GM23248 (cell line): ENCODE measurements around the gene PCMTD2. TPM values are rescaled to one million over a fixed set of nuclear protein-coding genes. Genes with fewer than 3 reads are reported as not detected.

Source experiments
- DNase-seq: peaks from one replicate; pipeline ENCODE4 v3.0.0-alpha.2; 2015
- H2AFZ ChIP-seq: fragments of 200-600 bp; sonication (generic); 2 replicates; pipeline ENCODE4 v1.6.1; 2016; ENCODE audit warnings: antibody characterized with exemption
- H3F3A ChIP-seq: fragments of 200-600 bp; sonication (generic); 2 replicates; pipeline ENCODE4 v1.6.1; 2016; ENCODE audit warnings: mild to moderate bottlenecking, antibody characterized with exemption, mixed run types; ENCODE audit not compliant: insufficient read depth
- H3K27ac ChIP-seq: fragments of 200-600 bp; sonication (generic); 2 replicates; pipeline ENCODE4 v1.5.1; 2016; ENCODE audit warnings: mild to moderate bottlenecking
- H3K27me3 ChIP-seq: fragments of 200-600 bp; sonication (generic); replicated peaks from 2 replicates; pipeline ENCODE4 v1.6.1; 2016; ENCODE audit warnings: mild to moderate bottlenecking; ENCODE audit not compliant: insufficient read depth
- H3K36me3 ChIP-seq: fragments of 200-600 bp; sonication (generic); 2 replicates; pipeline ENCODE4 v1.6.1; 2016; ENCODE audit warnings: low read depth, mild to moderate bottlenecking
- H3K4me1 ChIP-seq: fragments of 200-600 bp; sonication (generic); 2 replicates; pipeline ENCODE4 v1.6.1; 2016; ENCODE audit warnings: mild to moderate bottlenecking; ENCODE audit not compliant: insufficient read depth
- H3K4me2 ChIP-seq: fragments of 200-600 bp; sonication (generic); one replicate; pipeline ENCODE4 v1.6.1; 2016; ENCODE audit warnings: mild to moderate bottlenecking; ENCODE audit not compliant: unreplicated experiment
- H3K4me3 ChIP-seq: fragments of 200-600 bp; sonication (generic); 2 replicates; pipeline ENCODE4 v1.5.1; 2016; ENCODE audit warnings: mild to moderate bottlenecking
- H3K79me2 ChIP-seq: fragments of 200-600 bp; sonication (generic); 2 replicates; pipeline ENCODE4 v1.6.1; 2016; ENCODE audit warnings: mild to moderate bottlenecking; ENCODE audit not compliant: insufficient read depth
- H3K9ac ChIP-seq: fragments of 200-600 bp; sonication (generic); 2 replicates; pipeline ENCODE4 v1.6.1; 2016; ENCODE audit warnings: mild to moderate bottlenecking
- H3K9me2 ChIP-seq: fragments of 200-600 bp; sonication (generic); 2 replicates; pipeline ENCODE4 v1.6.1; 2016; ENCODE audit warnings: mixed run types, mild to moderate bottlenecking, moderate library complexity; ENCODE audit not compliant: insufficient read depth
- H3K9me3 ChIP-seq: fragments of 200-600 bp; sonication (generic); one replicate; pipeline ENCODE4 v1.6.1; 2017; ENCODE audit warnings: low read depth
- H4K20me1 ChIP-seq: fragments of 200-600 bp; sonication (generic); 2 replicates; pipeline ENCODE4 v1.6.0; 2016; ENCODE audit not compliant: insufficient read depth
- EZH2 ChIP-seq: fragments of 200-600 bp; sonication (generic); IDR thresholded peaks from 2 replicates; pipeline ENCODE4 v1.6.1; 2018; ENCODE audit warnings: antibody characterized with exemption, mild to moderate bottlenecking; ENCODE audit not compliant: insufficient read depth, poor library complexity, severe bottlenecking
- EZH2phosphoT487 ChIP-seq: fragments of 200-600 bp; sonication (generic); IDR thresholded peaks from 2 replicates; pipeline ENCODE4 v1.6.1; 2018; ENCODE audit warnings: antibody characterized with exemption, moderate library complexity, mild to moderate bottlenecking, low read depth; ENCODE audit not compliant: insufficient read depth
- WGBS, 2 experiments: methylation state at CpG; one replicate each; pipeline ENCODE4 v1.1.6; 2015 to 2017; ENCODE audit warnings: low lambda C conversion rate in 2 of 2, low coverage in 1 of 2; ENCODE audit errors: missing lambda C conversion rate in 2 of 2; 5-methylcytosine and 5-hydroxymethylcytosine counted together
- in situ Hi-C: fragments of 300-500 bp; cut with MboI; formaldehyde crosslinking; loops from 2 replicates; pipeline ENCODE4 v1.15.0; 2020
- polyA plus RNA-seq: library from polyadenylated mRNA; unstranded; fragments of >200 nt; fragmentation: Nextera tagmentation; extraction: Ambion mirVana; gene quantifications from 2 replicates; pipeline ENCODE4 v1.2.1, GENCODE V29; 2016
- total RNA-seq: library from RNA; depleted of rRNA; stranded (reverse); fragments of >200 nt; shearing (Covaris generic); gene quantifications from 2 replicates; pipeline ENCODE4 v1.2.3, GENCODE V29; 2014

Gene PCMTD2
- total and polyA plus RNA-seq, 2 experiments from 2014 or later, result 21.1 to 34.3 TPM

- Histone ChIP-seq H3K27ac (no peak overlapping the region), H3K9me2 (no peaks in the 10 kb centered on the region), H3F3A (peaks cover 7% of the 10 kb centered on the region), H3K4me1 (peaks cover 6% of the 10 kb centered on the region), H3K79me2 (no peaks in the 10 kb centered on the region), H3K27me3 (peaks cover 11% of the 10 kb centered on the region; the same call in 1 of the 2 replicates), H2AFZ (no peak overlapping the region), H3K4me3 (no peak overlapping the region), H3K36me3 (no peaks in the 10 kb centered on the region), H3K9ac (no peak overlapping the region), H3K9me3 (no peaks in the 10 kb centered on the region), H4K20me1 (no peaks in the 10 kb centered on the region), H3K4me2 (no peak overlapping the region)
- no peak for DNase-seq
- no peak for TF ChIP-seq EZH2phosphoT487
- TF ChIP-seq EZH2, result no peak
- WGBS, 2 experiments, result 57 to 58% methylated on average over 8 of the region's 8 CpGs
- in situ Hi-C loops, result no loop called here
Observed at GRCh38 chr20:64229507-64230061, 26.0 kb upstream of the PCMTD2 start.

DNA sequence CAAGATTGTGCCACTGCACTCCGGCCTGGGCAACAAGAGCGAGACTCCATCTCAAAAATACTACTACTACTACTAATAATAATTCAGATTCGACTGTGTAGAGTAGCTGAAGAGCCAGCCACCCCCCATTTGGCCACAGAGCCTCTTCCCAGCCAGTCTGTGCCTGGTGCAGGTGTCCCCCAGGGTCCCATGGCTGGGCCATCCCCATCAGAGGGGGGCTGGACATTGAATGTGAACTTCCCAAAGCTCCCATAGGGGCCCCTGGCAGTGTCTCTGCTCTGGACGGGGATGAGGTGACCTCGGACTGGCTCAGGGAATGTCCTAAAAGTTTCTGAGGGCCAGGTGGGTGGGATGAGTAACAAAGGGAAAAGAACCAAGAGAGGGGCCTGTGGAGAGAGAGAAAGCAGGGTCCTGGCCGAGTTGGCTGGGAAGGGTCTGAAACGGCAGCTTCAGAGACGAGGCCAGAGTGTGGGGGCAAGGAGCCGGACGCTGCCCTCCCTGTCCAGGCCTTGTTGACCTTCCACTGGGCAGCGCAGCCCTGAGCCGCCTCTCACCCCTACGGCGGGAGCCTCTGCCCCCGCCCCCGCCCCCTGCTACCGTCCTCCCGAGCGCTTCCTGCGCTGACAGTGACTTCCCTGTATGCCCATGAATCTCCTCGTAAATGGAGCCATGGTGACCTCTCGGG is 24.9 kb upstream of the PCMTD2 start:
- Histone ChIP-seq H3K9ac (no peak overlapping the region), H3F3A (no peaks in the 10 kb centered on the region), H2AFZ (no peak overlapping the region), H3K27me3 (peaks cover 11% of the 10 kb centered on the region; the same call in 1 of the 2 replicates), H3K36me3 (no peaks in the 10 kb centered on the region), H3K9me2 (no peaks in the 10 kb centered on the region), H3K4me1 (no peaks in the 10 kb centered on the region), H4K20me1 (no peaks in the 10 kb centered on the region), H3K27ac (no peak overlapping the region), H3K9me3 (no peaks in the 10 kb centered on the region), H3K4me3 (no peak overlapping the region), H3K4me2 (no peak overlapping the region), H3K79me2 (no peaks in the 10 kb centered on the region)
- WGBS, 2 experiments, result 74% methylated on average over 13 to 22 of the region's 22 CpGs
- in situ Hi-C loops, result no loop called here
- no peak for DNase-seq
- TF ChIP-seq EZH2 (no peak), EZH2phosphoT487 (no peak)

DNA sequence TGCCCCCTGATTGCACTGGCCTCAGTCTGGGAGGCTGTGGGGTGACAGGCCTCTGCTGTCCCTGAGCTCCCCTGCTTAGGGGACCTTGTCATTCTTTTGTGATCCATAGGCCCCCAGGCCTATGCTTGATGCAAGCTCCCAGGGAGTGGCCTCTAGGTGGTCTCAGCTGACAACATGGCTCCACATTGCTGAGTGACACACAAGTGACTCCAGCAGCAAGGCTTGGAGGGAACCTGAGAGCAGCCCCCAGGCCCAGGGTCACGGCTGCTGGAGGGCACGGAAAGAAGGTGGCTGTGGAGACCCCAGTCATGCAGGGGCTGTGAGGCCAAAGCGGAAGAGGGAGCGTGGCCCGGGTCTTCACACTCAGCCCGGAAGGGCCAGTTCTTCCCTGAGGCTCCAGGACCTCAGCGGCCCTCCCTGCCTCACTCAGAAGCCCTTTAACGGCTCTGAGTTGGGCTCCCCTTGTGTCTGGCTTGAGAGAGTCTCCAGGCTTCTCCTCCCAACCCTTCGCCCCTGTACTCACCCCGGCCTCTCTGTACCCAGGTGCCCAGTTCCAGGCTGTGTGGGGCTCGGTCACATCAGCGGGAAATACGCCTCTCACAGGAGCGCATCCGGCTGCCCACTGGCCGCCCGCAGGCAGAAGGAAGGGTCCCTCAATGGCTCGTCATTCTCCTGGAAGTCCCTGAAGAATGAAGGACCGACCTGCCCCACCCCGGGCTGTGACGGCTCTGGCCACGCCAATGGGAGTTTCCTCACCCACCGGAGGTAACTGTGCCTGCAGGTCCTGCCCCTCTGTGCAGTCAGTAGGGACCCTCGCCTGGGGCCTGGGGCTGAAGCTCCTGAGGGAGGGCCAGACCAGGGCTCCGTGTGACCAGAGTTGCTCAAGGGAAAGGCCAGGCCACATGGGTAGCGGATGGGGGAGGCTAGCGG is 23.7 kb upstream of the PCMTD2 start:
- H3K9me2 ChIP-seq, result no peaks in the 10 kb centered on the region

DNA sequence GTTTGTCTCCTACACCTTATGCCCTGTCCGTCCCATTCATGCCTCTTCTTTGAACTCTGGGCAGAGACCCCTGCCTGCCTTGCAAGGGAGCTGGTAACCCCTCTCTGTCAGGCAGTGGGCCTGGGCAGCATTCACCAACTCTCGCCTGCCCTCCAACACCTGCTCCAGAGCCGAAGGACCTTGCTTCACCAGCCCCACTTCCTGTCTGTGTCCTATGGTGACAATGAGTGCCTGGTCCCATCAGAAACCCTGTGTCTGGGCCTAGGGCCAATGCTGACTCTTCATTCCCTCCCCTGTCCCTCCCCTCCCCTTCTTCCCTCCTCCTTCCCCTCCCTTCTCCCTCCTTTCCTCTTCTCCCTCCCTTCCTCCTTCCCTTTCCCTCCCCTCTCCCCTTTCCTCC is 22.8 kb upstream of the PCMTD2 start:
- in situ Hi-C loops, result no loop called here
- Histone ChIP-seq H3K4me3 (no peak overlapping the region), H3K36me3 (no peaks in the 10 kb centered on the region), H3K27me3 (peaks cover 11% of the 10 kb centered on the region; the same call in 1 of the 2 replicates), H3K4me1 (no peaks in the 10 kb centered on the region), H3K79me2 (no peaks in the 10 kb centered on the region), H3K9me3 (no peaks in the 10 kb centered on the region), H3K27ac (no peak overlapping the region), H4K20me1 (no peaks in the 10 kb centered on the region), H3K4me2 (no peak overlapping the region), H2AFZ (no peak overlapping the region), H3K9me2 (no peaks in the 10 kb centered on the region), H3F3A (no peaks in the 10 kb centered on the region), H3K9ac (no peak overlapping the region)
- TF ChIP-seq EZH2phosphoT487 (no peak), EZH2 (no peak)
- DNase-seq, result peak; percentile 30
- WGBS, 2 experiments, result 68 to 85% methylated on average over 3 of the region's 3 CpGs

More for the DNA sequence above, 23.7 kb upstream of the PCMTD2 start:
- Histone ChIP-seq H3K79me2 (no peaks in the 10 kb centered on the region), H3K9ac (no peak overlapping the region), H4K20me1 (no peaks in the 10 kb centered on the region), H2AFZ (no peak overlapping the region), H3K9me3 (no peaks in the 10 kb centered on the region), H3K4me3 (no peak overlapping the region), H3K4me2 (no peak overlapping the region), H3K36me3 (no peaks in the 10 kb centered on the region), H3K4me1 (no peaks in the 10 kb centered on the region), H3F3A (no peaks in the 10 kb centered on the region), H3K27ac (no peak overlapping the region), H3K27me3 (peaks cover 11% of the 10 kb centered on the region; the same call in 1 of the 2 replicates)
- WGBS, 2 experiments, result 86 to 91% methylated on average over 24 to 27 of the region's 27 CpGs
- TF ChIP-seq EZH2 (no peak), EZH2phosphoT487 (no peak)
- DNase-seq, result no peak
- in situ Hi-C loops, result no loop called here
